Natural killer cell (primary cell): ENCODE data around the gene KLRD1. TPM values are rescaled to one million over a fixed set of nuclear protein-coding genes. Genes with fewer than 3 reads are reported as not detected.
"Not testable (repeated sequence)": the region's sequence is repeated elsewhere in the genome, so short reads cannot be mapped to it uniquely, and the experiment has no call there.

ENCODE experiments used
- ATAC-seq, 3 donors: fragments of 150-1000 bp in 2 of 3; fragments of 200-7000 bp in 1 of 3; cut with Tn5 transposase; 1 replicate in 1 of 3; 2 replicates in 2 of 3; pipeline ENCODE4 v1.10.0; 2021; ENCODE audit warnings: mild to moderate bottlenecking in 2 of 3, moderate library complexity in 2 of 3
- DNase-seq, 2 donors: peaks; one replicate each; pipeline versions ENCODE4 v3.0.0 to v3.0.0-alpha.2; 2013 to 2021; ENCODE audit warnings: mixed read lengths in 1 of 2
- H3K27ac ChIP-seq: one replicate; pipeline ENCODE4 v1.5.1; 2013; ENCODE audit warnings: mild to moderate bottlenecking, low read length
- H3K27me3 ChIP-seq: one replicate; pipeline ENCODE4 v1.6.1; 2013; ENCODE audit warnings: low read length; ENCODE audit not compliant: control insufficient read depth, insufficient read depth
- H3K36me3 ChIP-seq: one replicate; pipeline ENCODE4 v1.6.1; 2013; ENCODE audit warnings: low read length; ENCODE audit not compliant: control insufficient read depth, insufficient read depth
- H3K4me1 ChIP-seq: one replicate; pipeline ENCODE4 v1.6.1; 2013; ENCODE audit warnings: low read length; ENCODE audit not compliant: control insufficient read depth, insufficient read depth
- H3K4me3 ChIP-seq: one replicate; pipeline ENCODE4 v1.5.1; 2013; ENCODE audit warnings: low read length
- H3K9me3 ChIP-seq: one replicate; pipeline ENCODE4 v1.6.1; 2013; ENCODE audit warnings: low read length; ENCODE audit not compliant: control insufficient read depth, insufficient read depth
- H3K27ac Mint-ChIP-seq, 2 donors: one replicate each; pipeline ENCODE4 v1.8.0; 2022; ENCODE audit warnings: mild to moderate bottlenecking in 2 of 2, mixed read lengths in 2 of 2, moderate library complexity in 1 of 2
- H3K27me3 Mint-ChIP-seq, 2 donors: one replicate each; pipeline ENCODE4 v1.8.0; 2022; ENCODE audit warnings: low read depth in 2 of 2, mixed read lengths in 2 of 2
- H3K36me3 Mint-ChIP-seq: one replicate; pipeline ENCODE4 v1.8.0; 2022; ENCODE audit warnings: mixed read lengths
- H3K4me1 Mint-ChIP-seq, 2 donors: one replicate each; pipeline ENCODE4 v1.8.0; 2022; ENCODE audit warnings: mixed read lengths in 2 of 2
- H3K4me3 Mint-ChIP-seq: one replicate; pipeline ENCODE4 v1.8.0; 2022; ENCODE audit warnings: mild to moderate bottlenecking, moderate library complexity, mixed read lengths
- H3K9me3 Mint-ChIP-seq, 2 donors: one replicate each; pipeline ENCODE4 v1.8.0; 2022; ENCODE audit warnings: mixed read lengths in 2 of 2
- CTCF ChIP-seq: fragments of 200-600 bp; IDR thresholded peaks from one replicate; pipeline ENCODE4 v1.8.0; 2022; ENCODE audit warnings: antibody characterized with exemption
- WGBS: methylation state at CpG from one replicate; pipeline ENCODE4 v1.1.7; 2013; ENCODE audit warnings: missing lambda C conversion rate; ENCODE audit not compliant: insufficient coverage; 5-methylcytosine and 5-hydroxymethylcytosine counted together
- intact Hi-C: fragments of 100-400 bp; cut with micrococcal nuclease; formaldehyde crosslinking; loops from one replicate; pipeline ENCODE4 v1.14.2; 2022
- total RNA-seq, 4 donors: library from RNA; stranded (reverse); fragments of 120-200 nt in 1 of 4; gene quantifications; one replicate each; pipeline versions ENCODE4 v1.2.3 to v1.2.4, GENCODE V29; 2013 to 2022

Gene KLRD1
- total RNA-seq, 3 donors from 2014 or later (not counting 1 experiment from before 2014, with no cell fraction given): 568 to 782 (median 688) TPM

DNA sequence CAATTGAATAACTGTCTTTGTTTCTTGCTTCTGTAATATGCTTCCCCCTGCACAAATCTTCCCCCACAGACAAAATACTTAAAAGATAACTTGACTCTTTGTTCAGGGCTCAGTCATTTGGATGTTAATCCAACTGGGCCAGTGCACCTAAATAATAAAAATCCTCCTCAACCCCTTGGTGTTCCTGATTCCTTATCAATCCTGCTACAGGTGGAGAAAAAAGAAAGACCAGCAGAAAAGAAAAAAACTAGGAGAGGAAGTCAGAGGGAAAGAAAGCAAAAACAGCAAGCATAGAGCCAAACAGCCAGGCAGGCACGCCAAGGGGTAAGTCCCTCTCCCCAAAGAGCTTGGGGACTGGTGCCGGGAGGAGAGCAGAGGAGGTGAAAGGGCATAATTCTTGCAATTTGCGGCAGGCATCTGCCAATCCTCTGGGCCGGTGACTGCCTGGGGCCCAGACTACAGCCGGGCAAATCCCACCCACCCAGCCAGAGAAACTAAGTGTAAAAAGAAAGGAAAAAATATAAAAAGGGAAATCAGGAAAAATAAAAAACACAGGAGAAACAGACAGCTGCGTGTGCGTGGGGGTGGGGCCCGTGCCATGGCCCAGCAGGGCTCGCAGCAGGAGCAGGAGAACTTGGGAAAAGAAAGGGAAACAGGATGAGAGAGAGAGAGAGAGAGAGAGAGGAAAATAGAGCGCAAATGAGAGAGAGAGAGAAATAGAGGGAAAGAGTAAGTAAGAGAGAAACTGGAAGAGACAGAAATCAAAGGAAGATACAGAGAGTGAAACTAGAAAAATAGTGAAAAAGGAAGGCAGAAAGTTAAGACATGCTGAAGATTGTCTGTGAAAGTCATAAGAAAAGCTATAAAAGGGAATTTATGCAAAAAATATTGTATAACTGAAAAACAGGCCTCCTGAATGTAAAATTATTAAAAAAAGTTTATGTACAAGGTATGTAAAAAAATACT, 60.8 kb downstream of the KLRD1 start:
- Histone ChIP-seq H3K27ac (no peak overlapping the region), H3K36me3 (peaks cover 54% of the 10 kb centered on the region), H3K4me3 (no peak overlapping the region), H3K27me3 (no peaks in the 10 kb centered on the region), H3K4me1 (peaks cover 68% of the 10 kb centered on the region), H3K9me3 (no peaks in the 10 kb centered on the region)
- peaks cover 38 to 56% of the 10 kb centered on the region in 2 donors for H3K4me1 Mint-ChIP-seq
- peaks cover 0 to 2% of the 10 kb centered on the region in 2 donors for H3K9me3 Mint-ChIP-seq
- H3K27ac Mint-ChIP-seq: peak overlapping the region in 1 of 2 donors; percentile 79
- DNase-seq (no peak), ATAC-seq (no peak)
- H3K36me3 Mint-ChIP-seq: peaks cover 50% of the 10 kb centered on the region
- no peaks in the 10 kb centered on the region for H3K27me3 Mint-ChIP-seq
- no peak for TF ChIP-seq CTCF
- intact Hi-C loops: loop anchor here (5.0 kb wide), 3 partner anchors 61 to 384 kb away; partner anchors contain the start of gene KLRD1
- 91% methylated on average over 9 of the region's 10 CpGs for WGBS
- peak overlapping the region; percentile 71 for H3K4me3 Mint-ChIP-seq

GRCh38 chr12:10369557-10370415, 62.1 kb downstream of the KLRD1 start:
- H3K27ac ChIP-seq: peak overlapping the region; percentile 49
- no peak overlapping the region for H3K4me3 ChIP-seq
- Mint-ChIP-seq H3K4me1 (peaks cover 47 to 67% of the 10 kb centered on the region in 2 donors), H3K27ac (peak overlapping the region in 1 of 2 donors; percentile 85), H3K9me3 (peaks cover 0 to 2% of the 10 kb centered on the region in 2 donors), H3K36me3 (peaks cover 50% of the 10 kb centered on the region), H3K27me3 (no peaks in the 10 kb centered on the region), H3K4me3 (peak overlapping the region; percentile 49)
- H3K36me3 ChIP-seq: peaks cover 65% of the 10 kb centered on the region
- peaks cover 64% of the 10 kb centered on the region for H3K4me1 ChIP-seq
- H3K27me3 ChIP-seq: no peaks in the 10 kb centered on the region
- ATAC-seq (peak in 1 of 3 donors; percentile 6), DNase-seq (peak in 1 of 2 donors; percentile 58)
- intact Hi-C loops: loop anchor here (5.0 kb wide), 4 partner anchors 38 to 383 kb away; partner anchors contain the start of genes KLRC4 and KLRD1
- 54% methylated on average over 8 of the region's 8 CpGs for WGBS
- H3K9me3 ChIP-seq: no peaks in the 10 kb centered on the region
- no peak for TF ChIP-seq CTCF

- Histone ChIP-seq H3K27ac (peak overlapping the region; percentile 35), H3K4me1 (peaks cover 52% of the 10 kb centered on the region), H3K36me3 (peaks cover 83% of the 10 kb centered on the region)
- Mint-ChIP-seq H3K27ac (peak overlapping the region in 1 of 2 donors; percentile 85), H3K4me1 (peaks cover 58 to 78% of the 10 kb centered on the region in 2 donors), H3K36me3 (peaks cover 58% of the 10 kb centered on the region), H3K4me3 (peak overlapping the region; percentile 73)
- not testable (repeated sequence) for H3K4me3 ChIP-seq, ATAC-seq, H3K27me3 ChIP-seq, H3K27me3 Mint-ChIP-seq, H3K9me3 ChIP-seq, DNase-seq, H3K9me3 Mint-ChIP-seq
- 51% methylated on average over 6 of the region's 6 CpGs for WGBS
- intact Hi-C loops: loop anchor here (5.0 kb wide), 1 partner anchor 35 kb away; the partner anchor contains the start of gene KLRC4
Observed at GRCh38 chr12:10371893-10372535, 64.3 kb downstream of the KLRD1 start.
